ENCODE measurements around the gene ASIC4. TPM values are rescaled to one million over a fixed set of nuclear protein-coding genes. Genes with fewer than 3 reads are reported as not detected.

ASIC4 gene
- total and polyA plus RNA-seq, 2 of the 8 experiments (the other 6 are each of a cell fraction or from before 2014, with no cell fraction given), result 0.12 to 0.22 TPM

DNA sequence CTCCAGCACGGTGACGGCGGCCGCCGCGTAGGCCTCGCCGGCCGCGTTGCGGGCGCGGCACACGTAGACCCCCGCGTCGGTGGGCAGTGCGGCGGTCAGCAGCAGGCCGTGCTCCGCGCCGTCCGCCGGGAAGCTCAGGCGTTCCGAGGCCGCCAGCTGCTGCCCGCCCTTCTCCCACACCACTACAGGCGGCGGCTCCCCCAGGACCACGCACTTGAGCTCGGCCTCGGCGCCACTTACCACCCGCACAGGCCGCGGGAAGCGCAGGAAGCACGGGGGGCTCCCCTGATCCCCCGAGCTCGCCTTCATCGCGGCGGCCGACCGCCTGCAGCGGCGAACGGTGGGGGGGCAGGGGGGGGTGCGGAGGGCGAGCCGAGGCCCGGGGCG is 56.6 kb downstream of the ASIC4 start:
- H2BK15ac ChIP-seq (ENCODE audit: low read length), result no peak overlapping the region; the same call in 1 of the 2 replicates
- H3K36me3 ChIP-seq (ENCODE audit: control insufficient read depth in 2 of 4, insufficient read depth in 4 of 4, low read length in 3 of 4), result peaks cover 0 to 29% (median 7%) of the 10 kb centered on the region in 4 experiments; a peak in 4 of 8 replicates
- peaks cover 0 to 8% of the 10 kb centered on the region in 2 experiments; a peak in 1 of 4 replicates for H3K9me3 ChIP-seq (ENCODE audit: insufficient read depth in 2 of 2, low read depth in 1 of 2, low read length in 1 of 2)
- no peaks in the 10 kb centered on the region for H4K20me1 ChIP-seq (replicated peaks in 1 of 2; ENCODE audit: control insufficient read depth in 1 of 2, insufficient read depth in 2 of 2, low read length in 2 of 2)
- peak overlapping the region; percentile 30 for H4K5ac ChIP-seq (ENCODE audit: insufficient read length, low read depth, low read length)
- peak overlapping the region; percentile 41 to 86 (median 64); a peak in 5 of 7 replicates for H3K9ac ChIP-seq (replicated peaks in 1 of 4; ENCODE audit: extremely low read depth in 1 of 4, low read depth in 3 of 4, low read length in 3 of 4)
- peaks cover 0 to 35% (median 26%) of the 10 kb centered on the region in 4 experiments; a peak in 6 of 7 replicates for H3K4me1 ChIP-seq (replicated peaks in 1 of 4; ENCODE audit: control insufficient read depth in 3 of 4, insufficient read depth in 4 of 4, low read length in 3 of 4)
- H4K8ac ChIP-seq (ENCODE audit: extremely low read depth, insufficient read depth, low read length), result peak overlapping the region; percentile 64
- H3K56ac ChIP-seq (replicated peaks; ENCODE audit: insufficient read length, low read depth, low read length), result peak overlapping the region; percentile 93
- peak overlapping the region; percentile 96 for H3K18ac ChIP-seq (ENCODE audit: extremely low read depth, low read length)
- 0 out of 2 replicates have a peak overlapping the region, but pooled peaks have one; percentile 71 for H2BK5ac ChIP-seq (ENCODE audit: low read depth, low read length)
- H3K23me2 ChIP-seq (ENCODE audit: low read depth, low read length), result peaks cover 10% of the 10 kb centered on the region; the same call in 1 of the 2 replicates
- no peak overlapping the region for H2AFZ ChIP-seq (ENCODE audit: low read length)
- peak overlapping the region; percentile 39; the same call in 1 of the 2 replicates for H2BK12ac ChIP-seq (ENCODE audit: low read depth, low read length)
- no peak overlapping the region for H2BK120ac ChIP-seq (replicated peaks; ENCODE audit: low read depth, low read length)
- peak overlapping the region; percentile 93 for H4K91ac ChIP-seq (replicated peaks; ENCODE audit: insufficient read length, low read length)
- H3K4ac ChIP-seq (replicated peaks; ENCODE audit: insufficient read length, low read depth, low read length), result peak overlapping the region; percentile 59
- H2BK20ac ChIP-seq (ENCODE audit: low read length), result no peak overlapping the region
- DNase-seq (ENCODE audit: low read depth in 1 of 2, low spot score in 2 of 2) (no peak), FAIRE-seq (no peak)
- H3K79me1 ChIP-seq (ENCODE audit: low read depth, low read length), result no peaks in the 10 kb centered on the region
- peak overlapping the region; percentile 42; the same call in 1 of the 2 replicates for H3K27ac ChIP-seq (ENCODE audit: low read depth, low read length)
- peak overlapping the region; percentile 67 to 79 for H3K4me2 ChIP-seq (ENCODE audit: insufficient read depth in 1 of 2, low read depth in 2 of 2, low read length in 2 of 2)
- TF ChIP-seq POLR2AphosphoS5 (IDR thresholded peaks at IDR 0.05; ENCODE audit: low read depth, low read length), result 0 out of 2 replicates have a peak, but pooled peaks have one; percentile 31
- no peak for TF ChIP-seq SIX5 (IDR thresholded peaks at IDR 0.05; ENCODE audit: low read depth, low read length)
- TF ChIP-seq EGR1 (IDR thresholded peaks at IDR 0.05; ENCODE audit: borderline replicate concordance, low read depth, low read length), result no peak
- no peak for TF ChIP-seq RBBP5 (IDR thresholded peaks at IDR 0.05; ENCODE audit: borderline replicate concordance, low read depth, low read length)
- no peak for TF ChIP-seq TCF12 (IDR thresholded peaks at IDR 0.05; ENCODE audit: low read depth, low read length)
- TF ChIP-seq CHD1 (IDR thresholded peaks at IDR 0.05; ENCODE audit: low read depth, low read length), result no peak
- TF ChIP-seq TAF7 (optimal IDR thresholded peaks at IDR 0.05; ENCODE audit: borderline replicate concordance, low read depth, low read length), result no peak
- TF ChIP-seq POLR2A (IDR thresholded peaks at IDR 0.05; ENCODE audit: control extremely low read depth in 1 of 2, low read depth in 2 of 2, low read length in 2 of 2), result 0 out of 3 replicates have a peak, but pooled peaks of 1 of the 2 experiments have one; percentile 4
- no peak for TF ChIP-seq KDM4A (IDR thresholded peaks at IDR 0.05; ENCODE audit: low read depth, low read length, severe bottlenecking)
- 0 out of 2 replicates have a peak, but pooled peaks have one; percentile 9 for TF ChIP-seq PHF8 (conservative IDR thresholded peaks at IDR 0.05; ENCODE audit: low read depth, low read length)
- TF ChIP-seq JUND (IDR thresholded peaks at IDR 0.05; ENCODE audit: low read length), result no peak
- H3K4me3 ChIP-seq (ENCODE audit: extremely low read depth in 1 of 4, insufficient read depth in 2 of 4, low read depth in 3 of 4, low read length in 4 of 4), result peak overlapping the region; percentile 45 to 74 (median 58)
- H2AK5ac ChIP-seq (ENCODE audit: low read depth, low read length), result no peak overlapping the region
- POLR2A ChIA-PET (ENCODE audit: partially characterized antibody), result interaction anchor here (0.9 to 18.6 kb wide), 11 partner anchors 10 to 58 kb away, joined by 3 to 293 read pairs (median 6); partner anchors contain the start of genes CHPF, STK11IP and TMEM198
- no peak overlapping the region for H3K14ac ChIP-seq (ENCODE audit: insufficient read length)
- CTCF ChIA-PET (ENCODE audit: partially characterized antibody), result interaction anchor here (0.7 to 2.9 kb wide), 18 partner anchors 11 to 119 kb away, joined by 3 to 34 read pairs (median 4); partner anchors contain the start of genes SLC4A3, STK11IP and TMEM198
- H3K23ac ChIP-seq (ENCODE audit: insufficient read length), result no peak overlapping the region
- peaks cover 0 to 7% of the 10 kb centered on the region in 2 experiments; a peak in 2 of 4 replicates for H3K79me2 ChIP-seq (ENCODE audit: control insufficient read depth in 1 of 2, insufficient read depth in 2 of 2, low read length in 2 of 2)
- WGBS, 2 experiments (ENCODE audit: extremely low coverage in 1 of 2, insufficient coverage in 1 of 2, insufficient read length in 1 of 2, insufficient replicate concordance in 2 of 2, low coverage in 1 of 2, low lambda C conversion rate in 2 of 2, missing lambda C conversion rate in 1 of 2), result 2% methylated on average over 37 of the region's 55 CpGs; no CpG with 5 or more reads in 1 of the 2 experiments
- H3K27me3 ChIP-seq (replicated peaks in 1 of 4; ENCODE audit: control insufficient read depth in 3 of 4, extremely low read depth in 1 of 4, insufficient read depth in 3 of 4, low read length in 3 of 4), result peaks cover 0 to 2% (median 0%) of the 10 kb centered on the region in 4 experiments; a peak in 1 of 7 replicates
